GM12878 (cell line): Measurements from ENCODE around the gene OLIG3. TPM values are rescaled to one million over a fixed set of nuclear protein-coding genes. Genes with fewer than 3 reads are reported as not detected.

Source experiments
- ATAC-seq: fragments of 200-7000 bp; cut with Tn5 transposase; 3 replicates; pipeline ENCODE4 v1.9.1; 2020; ENCODE audit warnings: mild to moderate bottlenecking, moderate library complexity
- BruUV-seq: library from RNA; stranded (reverse); fragments of 400-500 nt; replicated peaks from 2 replicates; lab custom pipeline; 2021; lab: Mats Ljungman, UMichigan
- CTCF ChIA-PET: fragments of 300-600 bp; sonication (Branson Sonifier 250); formaldehyde crosslinking; extraction: SDS; loops from one replicate; lab custom pipeline; 2021; ENCODE audit warnings: inconsistent platforms; lab: Yijun Ruan, JAX
- POLR2A ChIA-PET: fragments of 350-600 bp; formaldehyde crosslinking; extraction: SDS; loops from one replicate; lab custom pipeline; 2021; ENCODE audit warnings: inconsistent platforms; lab: Charles Lee
- RAD21 ChIA-PET: fragments of 300-600 bp; sonication (Branson Sonifier 250); formaldehyde crosslinking; loops from one replicate; lab custom pipeline; 2023; ENCODE audit warnings: antibody characterized with exemption; ENCODE audit not compliant: unreplicated experiment; lab: Charles Lee
- SMC1A ChIA-PET: fragments of 300-600 bp; sonication (Branson Sonifier 250); formaldehyde crosslinking; loops from one replicate; lab custom pipeline; 2023; ENCODE audit not compliant: unreplicated experiment, uncharacterized antibody; lab: Charles Lee
- DNase-seq: peaks from one replicate; pipeline ENCODE4 v3.0.0-alpha.2; 2011; ENCODE audit warnings: low read depth, low spot score
- FAIRE-seq: peaks from 3 replicates; lab custom pipeline; 2011; peaks lifted over from hg19 to GRCh38; lab: Jason Lieb, UNC
- H2AFZ ChIP-seq: 2 replicates; pipeline ENCODE4 v1.6.0; 2011; ENCODE audit warnings: low read depth, low read length, control low read depth; ENCODE audit not compliant: control insufficient read depth
- H3K27ac ChIP-seq: 2 replicates; pipeline ENCODE4 v1.5.1; 2011; ENCODE audit warnings: control low read depth; ENCODE audit not compliant: control insufficient read depth, insufficient read depth
- H3K27me3 ChIP-seq, 2 experiments: replicated peaks in 1 of 2; 2 replicates each; pipeline versions ENCODE4 v1.6.0 to v1.6.1; 2011; ENCODE audit warnings: low read length in 1 of 2; ENCODE audit not compliant: control insufficient read depth in 2 of 2, insufficient read depth in 2 of 2
- H3K36me3 ChIP-seq, 2 experiments: 2 replicates each; pipeline ENCODE4 v1.5.1; 2011; ENCODE audit warnings: low read length in 1 of 2; ENCODE audit not compliant: control insufficient read depth in 2 of 2, insufficient read depth in 2 of 2
- H3K4me1 ChIP-seq: 2 replicates; pipeline ENCODE4 v1.6.1; 2011; ENCODE audit warnings: mild to moderate bottlenecking, low read length, moderate library complexity, mixed read lengths; ENCODE audit not compliant: control insufficient read depth, insufficient read depth
- H3K4me2 ChIP-seq: 2 replicates; pipeline ENCODE4 v1.6.0; 2011; ENCODE audit warnings: control low read depth; ENCODE audit not compliant: control insufficient read depth, insufficient read depth
- H3K4me3 ChIP-seq: fragments of 200-600 bp; sonication (generic); 2 replicates; pipeline ENCODE4 v1.5.1; 2016
- H3K79me2 ChIP-seq: 2 replicates; pipeline ENCODE4 v1.6.0; 2011; ENCODE audit warnings: low read length; ENCODE audit not compliant: control insufficient read depth, insufficient read depth
- H3K9ac ChIP-seq: 2 replicates; pipeline ENCODE4 v1.8.0; 2011; ENCODE audit warnings: low read length, control low read depth, mixed read lengths; ENCODE audit not compliant: control insufficient read depth, insufficient read depth
- H3K9me3 ChIP-seq: replicated peaks from 3 replicates; pipeline ENCODE4 v1.5.1; 2011; ENCODE audit warnings: mild to moderate bottlenecking, low read length; ENCODE audit not compliant: control insufficient read depth, insufficient read depth
- H4K20me1 ChIP-seq: 2 replicates; pipeline ENCODE4 v1.6.0; 2011; ENCODE audit not compliant: control insufficient read depth, insufficient read depth
- ASH2L ChIP-seq: fragments of 300-600, 200-600 bp; sonication (generic); IDR thresholded peaks from 2 replicates; pipeline ENCODE4 v1.6.1; 2017; ENCODE audit warnings: low read depth, mild to moderate bottlenecking, borderline replicate concordance
- BHLHE40 ChIP-seq, 2 experiments: fragments of 450-650 bp in 1 of 2; IDR thresholded peaks; 2 replicates each; pipeline ENCODE4 v1.6.1; 2011 to 2017; ENCODE audit warnings: low read depth in 2 of 2, borderline replicate concordance in 1 of 2, improper control_type of control experiment in 1 of 2, low read length in 1 of 2, mild to moderate bottlenecking in 1 of 2
- CHD2 ChIP-seq: IDR thresholded peaks from 2 replicates; pipeline ENCODE4 v1.6.1; 2011; ENCODE audit warnings: low read depth, low read length, improper control_type of control experiment, borderline replicate concordance
- CTCF ChIP-seq, 3 experiments: IDR thresholded peaks in 2 of 3; conservative IDR thresholded peaks in 1 of 3; 2 replicates each; pipeline ENCODE4 v1.5.1; 2011; ENCODE audit warnings: low read depth in 3 of 3, low read length in 3 of 3, mild to moderate bottlenecking in 3 of 3, control low read depth in 2 of 3, moderate library complexity in 2 of 3, inconsistent platforms in 1 of 3, mixed read lengths in 1 of 3; ENCODE audit not compliant: control insufficient read depth in 2 of 3, insufficient read depth in 1 of 3; ENCODE audit errors: extremely low read depth in 1 of 3
- FOXM1 ChIP-seq: IDR thresholded peaks from 2 replicates; pipeline ENCODE4 v1.6.1; 2012; ENCODE audit warnings: low read depth, mild to moderate bottlenecking, inconsistent platforms, low read length, moderate library complexity
- GABPA ChIP-seq: IDR thresholded peaks from 2 replicates; pipeline ENCODE4 v1.6.1; 2014; ENCODE audit warnings: antibody characterized with exemption, low read depth, mild to moderate bottlenecking, inconsistent platforms
- HDGF ChIP-seq: fragments of 450-650 bp; IDR thresholded peaks from 2 replicates; pipeline ENCODE4 v1.6.1; 2016; ENCODE audit warnings: antibody characterized with exemption
- MLLT1 ChIP-seq: fragments of 450-650 bp; IDR thresholded peaks from 2 replicates; pipeline ENCODE4 v1.6.1; 2016; ENCODE audit warnings: mild to moderate bottlenecking
- NR2F1 ChIP-seq: fragments of 450-650 bp; conservative IDR thresholded peaks from 2 replicates; pipeline ENCODE4 v1.6.1; 2017; ENCODE audit warnings: mild to moderate bottlenecking
- RAD21 ChIP-seq: IDR thresholded peaks from 2 replicates; pipeline ENCODE4 v1.6.1; 2011; ENCODE audit warnings: mild to moderate bottlenecking, low read depth, low read length, moderate library complexity; ENCODE audit not compliant: insufficient read depth
- RCOR1 ChIP-seq: conservative IDR thresholded peaks from 2 replicates; pipeline ENCODE4 v1.6.1; 2012; ENCODE audit warnings: low read depth, low read length, improper control_type of control experiment
- SMAD5 ChIP-seq: IDR thresholded peaks from 2 replicates; pipeline ENCODE4 v1.6.1; 2016; ENCODE audit warnings: antibody characterized with exemption, low read depth
- STAT3 ChIP-seq: IDR thresholded peaks from 2 replicates; pipeline ENCODE4 v1.6.1; 2011; ENCODE audit warnings: low read depth, low read length, improper control_type of control experiment
- WGBS: methylation state at CpG from one replicate; pipeline ENCODE4 v1.1.6; 2016; ENCODE audit warnings: low lambda C conversion rate; ENCODE audit not compliant: insufficient replicate concordance, insufficient coverage; ENCODE audit errors: missing lambda C conversion rate; 5-methylcytosine and 5-hydroxymethylcytosine counted together
- in situ Hi-C: fragments of 300-500 bp; cut with MboI; formaldehyde crosslinking; loops from 9 replicates; pipeline ENCODE4 v1.14.3; 2018; ENCODE audit warnings: mixed read lengths
- intact Hi-C: fragments of 100-400 bp; cut with micrococcal nuclease; formaldehyde crosslinking; loops from one replicate; pipeline ENCODE4 v1.14.2; 2022; ENCODE audit not compliant: unreplicated experiment
- polyA plus RNA-seq, 11 experiments: library from polyadenylated mRNA; depleted of rRNA in 4 of 11; unstranded in 6 of 11; stranded (reverse) in 5 of 11; fragments of >200 nt; fragmentation: Nextera tagmentation in 4 of 11; fragmentation: Illumina TruSeq in 1 of 11; extraction: Ambion mirVana in 4 of 11; extraction: Trizol in 1 of 11; gene quantifications; 1 replicate in 1 of 11; 2 replicates in 10 of 11; pipeline versions ENCODE4 v1.2.1 to v1.2.3, GENCODE V29; 2011 to 2016; ENCODE audit warnings: inconsistent platforms in 2 of 11, missing spikeins in 2 of 11, low read depth in 1 of 11
- total RNA-seq, 4 experiments: library from RNA; depleted of rRNA in 3 of 4; stranded (reverse); fragments of >200 nt in 3 of 4; fragmentation: Illumina TruSeq in 1 of 4; extraction: Trizol in 1 of 4; gene quantifications; 2 replicates each; pipeline versions ENCODE4 v1.2.1 to v1.2.3, GENCODE V29; 2013 to 2021

OLIG3 gene
- total and polyA plus RNA-seq, 10 of the 15 experiments (the other 5 are each of a cell fraction or from before 2014, with no cell fraction given), result not detected

GRCh38 chr6:137475103-137475502 lies 19.1 kb downstream of the OLIG3 start:
- ATAC-seq (no peak), FAIRE-seq (no peak), DNase-seq (no peak)
- no peak overlapping the region for H3K27ac ChIP-seq
- peaks cover 0 to 2% of the 10 kb centered on the region in 2 experiments; a peak in 2 of 4 replicates for H3K27me3 ChIP-seq
- H3K4me2 ChIP-seq, result no peak overlapping the region
- no peaks in the 10 kb centered on the region for H3K4me1 ChIP-seq
- in situ Hi-C loops (no loop called here), intact Hi-C loops (no loop called here)
- no peaks in the 10 kb centered on the region for H4K20me1 ChIP-seq
- ChIA-PET CTCF (interaction anchor here (0.8 to 1.8 kb wide), 4 partner anchors 14 to 162 kb away, joined by 3 to 4 read pairs (median 3); no protein-coding TSS in a partner anchor), POLR2A (no interaction called here), RAD21 (interaction anchor here (1.0 kb wide), 1 partner anchor 204 kb away, joined by 3 read pairs; no protein-coding TSS in a partner anchor), SMC1A (interaction anchor here (0.7 kb wide), 1 partner anchor 1161 kb away, joined by 3 read pairs; no protein-coding TSS in a partner anchor)
- H3K79me2 ChIP-seq, result no peaks in the 10 kb centered on the region
- no peak overlapping the region for H3K9ac ChIP-seq
- no peak overlapping the region for H3K4me3 ChIP-seq
- no peaks in the 10 kb centered on the region; the same call in 2 of the 3 replicates for H3K9me3 ChIP-seq
- no peaks in the 10 kb centered on the region for H3K36me3 ChIP-seq
- no peak overlapping the region for H2AFZ ChIP-seq
- TF ChIP-seq CTCF (IDR thresholded peaks at IDR 0.05 in 2 of 3, conservative IDR thresholded peaks at IDR 0.05 in 1 of 3; ENCODE audit: control insufficient read depth in 2 of 3, extremely low read depth in 1 of 3, insufficient read depth in 1 of 3, low read depth in 3 of 3, low read length in 3 of 3) (0 out of 6 replicates have a peak, but pooled peaks have one; percentile 6 to 17 (median 9)), RAD21 (0 out of 2 replicates have a peak, but pooled peaks have one; percentile 23), NR2F1 (no peak), STAT3 (no peak)
- 0% methylated on average over 2 of the region's 2 CpGs for WGBS
- no TSS peak for BruUV-seq

DNA sequence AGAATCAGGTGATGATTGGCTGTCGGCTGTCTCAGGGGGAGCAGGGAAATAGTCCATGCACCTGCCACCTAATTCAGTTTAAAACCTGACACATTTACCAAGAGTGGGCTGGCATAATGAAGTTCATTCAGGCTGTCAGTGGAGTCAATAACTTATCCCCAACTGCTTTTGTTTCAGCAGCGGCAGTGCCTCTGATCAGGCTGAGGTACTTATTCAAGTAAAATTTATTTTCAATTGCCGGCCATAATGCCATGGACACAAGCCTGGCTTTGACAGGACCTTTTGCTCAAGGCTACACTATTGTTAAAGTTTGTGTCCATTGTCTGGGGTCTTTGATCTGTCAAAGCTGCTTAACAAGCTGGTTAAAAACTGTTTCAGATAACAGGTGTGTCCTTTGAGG lies 20.6 kb downstream of the OLIG3 start:
- Histone ChIP-seq H3K9me3 (no peaks in the 10 kb centered on the region; the same call in 2 of the 3 replicates), H3K27ac (no peak overlapping the region), H4K20me1 (no peaks in the 10 kb centered on the region), H3K4me1 (no peaks in the 10 kb centered on the region), H3K36me3 (no peaks in the 10 kb centered on the region), H3K79me2 (no peaks in the 10 kb centered on the region), H3K9ac (no peak overlapping the region), H3K4me3 (no peak overlapping the region), H3K4me2 (no peak overlapping the region), H2AFZ (no peak overlapping the region), H3K27me3 (peaks cover 0 to 2% of the 10 kb centered on the region in 2 experiments; a peak in 2 of 4 replicates)
- ChIA-PET SMC1A (no interaction called here), RAD21 (no interaction called here), POLR2A (no interaction called here), CTCF (interaction anchor here (1.8 kb wide), 1 partner anchor 131 kb away, joined by 3 read pairs; no protein-coding TSS in a partner anchor)
- FAIRE-seq (no peak), DNase-seq (no peak), ATAC-seq (no peak)
- in situ Hi-C loops (no loop called here), intact Hi-C loops (no loop called here)
- WGBS, result 44% methylated on average over 3 of the region's 3 CpGs
- no TSS peak for BruUV-seq
- TF ChIP-seq RCOR1, result no peak
- no peak for TF ChIP-seq MLLT1
- no peak for TF ChIP-seq ASH2L
- TF ChIP-seq SMAD5, result no peak
- no peak for TF ChIP-seq HDGF
- TF ChIP-seq FOXM1, result no peak
- TF ChIP-seq GABPA, result no peak
- no peak for TF ChIP-seq CHD2
- TF ChIP-seq BHLHE40 (IDR thresholded peaks at IDR 0.05; ENCODE audit: borderline replicate concordance in 1 of 2, low read depth in 2 of 2, low read length in 1 of 2), result no peak
